Measurements from ENCODE around the gene WDR17. TPM values are rescaled to one million over a fixed set of nuclear protein-coding genes. Genes with fewer than 3 reads are reported as not detected.

The WDR17 gene
- total RNA-seq, 2 donors from 2014 or later: 0.89 to 1.1 TPM

GRCh38 chr4:176066757-176067156, 1.1 kb downstream of the WDR17 start:
- intact Hi-C loops (cut with DNase I, micrococcal nuclease): no loop called here
- ATAC-seq: no peak
- no peak for DNase-seq

GRCh38 chr4:176077561-176077960, 11.9 kb downstream of the WDR17 start:
- ATAC-seq (no peak), DNase-seq (no peak)
- intact Hi-C loops (cut with DNase I, micrococcal nuclease): no loop called here

GRCh38 chr4:176084769-176085168, 19.1 kb downstream of the WDR17 start:
- intact Hi-C loops (cut with DNase I, micrococcal nuclease): no loop called here
- no peak for ATAC-seq
- DNase-seq: no peak

GRCh38 chr4:176090115-176090514, 24.5 kb downstream of the WDR17 start:
- intact Hi-C loops (cut with DNase I, micrococcal nuclease): no loop called here
- DNase-seq (no peak), ATAC-seq (no peak)

GRCh38 chr4:176099314-176099713, 33.7 kb downstream of the WDR17 start:
- ATAC-seq (no peak), DNase-seq (no peak)
- intact Hi-C loops (cut with DNase I, micrococcal nuclease): no loop called here

DNA sequence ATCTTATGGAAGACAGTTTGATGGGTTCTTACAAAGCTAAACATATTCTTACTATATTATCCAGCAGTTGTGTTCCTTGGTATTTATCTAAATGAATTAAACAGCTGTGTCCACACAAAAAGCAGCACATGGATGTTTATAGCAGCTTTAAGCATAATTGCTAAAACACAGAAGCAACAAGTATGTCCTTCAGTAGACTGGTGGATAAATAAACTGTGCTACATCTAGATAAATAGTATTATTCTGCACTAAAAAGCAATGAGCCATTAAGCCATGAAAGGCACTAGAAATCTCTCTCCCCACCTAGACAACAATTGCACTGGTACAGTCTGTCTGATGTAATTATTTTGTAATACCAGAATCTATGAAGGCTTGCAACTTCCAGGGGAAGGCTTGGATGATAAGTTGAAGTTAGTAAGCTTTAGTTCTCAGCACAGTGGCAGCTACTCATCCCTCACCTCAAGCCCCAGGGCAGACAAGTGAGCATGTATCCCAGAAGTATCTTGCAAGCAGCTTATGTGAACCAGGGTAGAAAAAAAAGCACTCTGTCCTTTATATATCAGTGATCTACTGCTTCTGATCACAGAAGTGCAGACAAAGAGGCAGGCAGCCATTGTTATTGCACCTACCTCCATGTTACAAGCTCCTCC, 36.9 kb downstream of the WDR17 start:
- no peak for DNase-seq
- intact Hi-C loops (cut with DNase I, micrococcal nuclease): no loop called here
- no peak for ATAC-seq

DNA sequence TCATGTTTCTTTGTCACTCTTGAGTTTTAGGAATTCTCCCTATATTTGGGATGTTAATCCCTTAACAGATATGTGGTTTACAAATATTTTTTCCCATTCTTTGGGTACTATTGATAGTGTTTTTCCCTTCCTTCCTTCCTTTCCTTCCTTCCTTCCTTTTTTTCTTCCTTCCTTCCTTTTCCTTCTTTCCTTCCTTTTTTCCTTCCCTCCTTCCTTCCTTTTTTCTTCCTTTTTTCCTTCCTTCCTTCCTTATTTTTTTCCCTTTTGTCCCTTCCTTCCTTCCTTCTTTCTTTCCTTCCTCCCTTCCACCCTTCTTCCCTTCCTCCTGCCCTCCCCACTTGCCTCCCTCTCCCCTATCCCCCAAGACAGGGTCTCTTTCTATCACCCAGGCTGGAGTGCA, 42.1 kb downstream of the WDR17 start:
- ATAC-seq: no peak
- no peak for DNase-seq
- intact Hi-C loops (cut with DNase I, micrococcal nuclease): no loop called here

GRCh38 chr4:176123710-176124407, 58.2 kb downstream of the WDR17 start:
- DNase-seq (peak in 1 of 2 donors; percentile 33), ATAC-seq (no peak)
- intact Hi-C loops (cut with DNase I, micrococcal nuclease): no loop called here

- DNase-seq (no peak), ATAC-seq (no peak)
- intact Hi-C loops (cut with DNase I, micrococcal nuclease): no loop called here
Observed at GRCh38 chr4:176125063-176125462, 59.4 kb downstream of the WDR17 start.

DNA sequence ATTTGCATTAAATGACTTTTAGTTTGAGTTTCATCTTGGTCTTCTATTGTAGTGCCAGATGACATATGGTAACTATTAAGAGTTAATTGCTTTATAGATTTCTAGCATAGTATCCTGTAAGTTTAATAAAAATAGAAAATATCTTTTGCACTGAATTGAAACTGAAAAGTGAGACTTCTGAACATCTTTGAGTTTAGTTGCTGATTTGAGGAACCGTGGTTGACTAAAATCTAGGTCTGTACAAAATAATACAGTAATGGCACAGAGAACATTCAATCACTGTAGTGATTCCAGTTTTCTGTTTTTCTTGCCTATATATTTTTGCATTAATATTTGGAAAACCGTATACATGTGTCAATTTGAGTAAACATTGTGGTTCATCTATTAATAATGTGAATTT, 69.0 kb downstream of the WDR17 start:
- DNase-seq: no peak
- intact Hi-C loops (cut with DNase I, micrococcal nuclease): no loop called here
- no peak for ATAC-seq

DNA sequence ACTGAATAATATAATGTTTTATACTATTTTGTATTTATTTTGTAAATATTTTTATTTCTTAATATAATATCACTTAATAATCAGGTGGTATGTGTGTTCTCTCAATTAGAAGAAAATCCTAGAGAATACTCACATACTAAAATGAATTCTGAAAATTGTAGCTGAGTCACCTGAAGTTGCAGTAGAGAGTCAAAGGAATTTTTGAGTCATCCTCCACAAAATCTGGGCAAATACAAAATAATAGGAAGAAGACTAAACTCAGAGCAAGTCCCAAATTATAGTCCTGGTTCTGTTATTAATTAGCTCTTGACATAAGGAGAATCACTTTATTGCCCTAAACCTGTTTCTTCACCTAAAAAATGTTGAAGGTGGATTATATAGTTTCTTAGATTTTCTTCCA, 72.0 kb downstream of the WDR17 start:
- intact Hi-C loops (cut with DNase I, micrococcal nuclease): no loop called here
- ATAC-seq: no peak

DNA sequence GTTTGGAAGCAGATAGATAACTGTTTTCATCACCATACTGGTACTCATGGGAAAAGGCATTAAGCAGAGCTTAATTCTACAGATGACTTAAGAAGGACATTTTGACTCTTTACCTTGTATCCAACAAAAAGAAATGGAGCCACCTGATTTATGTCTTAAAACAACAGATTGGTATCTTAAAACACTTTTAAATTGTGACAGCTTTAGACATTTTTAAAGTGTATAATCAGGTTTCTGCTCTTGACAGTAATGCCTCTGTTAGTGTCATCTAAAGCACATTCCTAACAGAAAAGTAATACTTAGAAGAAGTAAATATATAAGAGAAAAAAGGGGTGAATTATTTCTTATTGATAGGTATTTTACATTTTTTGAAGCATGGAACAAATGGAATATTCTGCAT, 73.9 kb downstream of the WDR17 start:
- DNase-seq (no peak), ATAC-seq (no peak)
- intact Hi-C loops (cut with DNase I, micrococcal nuclease): no loop called here

More for the DNA sequence above, 72.0 kb downstream of the WDR17 start:
- DNase-seq: no peak

GRCh38 chr4:176142253-176142652, 76.6 kb downstream of the WDR17 start:
- DNase-seq (no peak), ATAC-seq (no peak)
- intact Hi-C loops (cut with DNase I, micrococcal nuclease): no loop called here

DNA sequence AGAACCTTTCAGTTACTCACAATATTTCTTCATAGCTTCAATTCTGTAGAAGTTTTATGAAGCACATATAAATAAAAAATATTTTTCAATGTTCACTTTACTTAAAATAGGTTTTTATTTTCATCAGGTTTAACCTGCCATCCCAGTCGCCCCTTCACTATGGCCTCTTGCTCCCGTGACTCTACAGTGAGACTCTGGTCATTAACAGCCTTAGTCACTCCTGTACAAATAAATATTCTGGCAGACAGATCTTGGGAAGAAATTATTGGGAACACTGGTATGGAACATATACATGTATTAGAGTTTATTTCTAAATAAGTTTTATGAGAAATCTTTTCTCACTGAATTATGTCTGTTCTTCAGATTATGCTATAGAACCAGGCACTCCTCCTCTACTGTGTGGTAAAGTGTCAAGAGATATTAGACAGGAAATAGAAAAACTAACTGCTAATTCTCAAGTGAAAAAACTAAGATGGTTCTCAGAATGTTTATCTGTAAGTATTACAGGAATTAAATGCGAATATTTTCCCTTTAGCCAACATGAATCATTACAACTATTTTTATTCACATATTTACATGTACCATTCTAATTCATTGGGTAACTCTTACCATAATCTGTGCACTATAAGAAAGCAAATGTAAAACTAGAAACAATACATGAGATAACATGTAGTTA, 84.2 kb downstream of the WDR17 start:
- ATAC-seq (no peak), DNase-seq (no peak)
- intact Hi-C loops (cut with DNase I, micrococcal nuclease): loop anchor here in 1 of 2 donors (10.0 kb wide), 1 partner anchor 185 kb away; no protein-coding TSS in a partner anchor

DNA sequence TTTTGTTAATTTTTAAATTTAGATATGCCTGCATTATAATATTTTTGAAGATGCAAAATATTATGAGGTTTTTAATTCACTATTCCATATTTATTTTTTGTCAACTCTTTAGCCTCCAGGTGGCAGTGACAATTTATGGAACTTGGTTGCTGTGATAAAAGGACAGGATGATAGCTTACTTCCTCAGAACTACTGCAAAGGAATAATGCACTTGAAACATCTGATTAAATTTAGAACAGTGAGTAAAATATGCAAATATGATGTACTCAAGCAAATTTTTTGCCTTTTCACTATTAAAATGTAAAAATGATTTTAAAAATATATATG, 84.7 kb downstream of the WDR17 start:
- ATAC-seq (peak; percentile 43), DNase-seq (no peak)
- intact Hi-C loops (cut with DNase I, micrococcal nuclease): loop anchor here in 1 of 2 donors (10.0 kb wide), 1 partner anchor 184 kb away; no protein-coding TSS in a partner anchor

DNA sequence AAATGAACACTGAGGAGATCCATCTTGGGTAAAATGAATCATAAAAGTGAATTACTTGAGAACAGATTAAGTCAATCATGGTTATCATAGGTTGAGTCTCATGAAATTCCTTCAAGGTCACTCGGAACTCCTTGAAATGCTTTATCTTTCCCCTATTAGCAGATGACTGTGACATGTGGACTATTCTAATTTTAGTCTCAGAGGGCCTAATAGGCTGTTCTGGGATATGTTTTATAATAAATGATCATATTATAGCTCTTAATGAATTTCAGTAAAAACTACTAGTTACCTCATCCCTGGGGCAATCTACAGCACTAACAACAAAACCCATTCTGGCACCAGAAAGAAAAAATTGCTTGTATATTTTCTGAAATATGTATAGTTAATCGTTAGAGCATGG, 85.1 kb downstream of the WDR17 start:
- no peak for ATAC-seq
- intact Hi-C loops (cut with DNase I, micrococcal nuclease): loop anchor here in 1 of 2 donors (10.0 kb wide), 1 partner anchor 184 kb away; no protein-coding TSS in a partner anchor
- DNase-seq: no peak

DNA sequence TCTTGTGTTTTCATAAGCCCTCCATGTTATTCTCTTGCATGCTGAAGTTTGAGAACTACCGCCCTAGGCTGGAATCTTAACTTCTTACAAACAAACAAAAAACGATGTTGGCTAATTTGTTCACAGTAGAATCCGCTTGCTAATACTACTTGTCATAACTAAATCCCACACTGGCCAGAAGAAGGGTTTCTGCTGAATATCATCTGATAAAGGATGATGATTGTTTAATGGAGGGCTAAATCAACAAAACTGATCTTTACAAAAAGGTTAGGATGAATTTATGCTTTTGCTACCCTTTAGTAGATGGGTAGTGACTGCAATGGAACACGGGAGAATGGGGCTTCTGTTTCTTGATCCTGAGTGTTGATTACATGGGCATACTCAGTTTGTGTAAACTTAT, 87.5 kb downstream of the WDR17 start:
- no peak for DNase-seq
- intact Hi-C loops (cut with DNase I, micrococcal nuclease): loop anchor here in 1 of 2 donors (10.0 kb wide), 1 partner anchor 182 kb away; no protein-coding TSS in a partner anchor
- no peak for ATAC-seq

DNA sequence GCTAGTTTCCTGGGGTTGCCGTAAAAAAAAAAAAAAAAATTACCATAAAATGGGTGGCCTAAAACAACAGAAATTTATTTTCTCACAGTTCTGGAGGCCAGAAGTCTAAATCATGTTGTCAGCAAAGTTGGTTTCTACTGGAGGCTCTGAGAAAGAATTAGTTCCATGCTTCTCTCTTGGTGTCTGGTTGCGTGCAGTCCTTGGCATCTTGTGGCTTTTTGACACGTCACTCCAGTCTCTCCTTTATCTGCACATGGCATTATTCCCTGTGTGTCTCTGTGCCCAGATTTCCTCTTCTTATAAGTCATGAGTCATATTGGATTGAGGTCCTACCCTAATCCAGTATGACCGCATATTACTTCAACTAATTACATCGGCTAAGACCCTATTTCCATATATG, 91.0 kb downstream of the WDR17 start:
- DNase-seq (no peak), ATAC-seq (no peak)
- intact Hi-C loops (cut with DNase I, micrococcal nuclease): loop anchor here in 1 of 2 donors (10.0 kb wide), 1 partner anchor 178 kb away; no protein-coding TSS in a partner anchor

- intact Hi-C loops (cut with DNase I, micrococcal nuclease): no loop called here
- no peak for DNase-seq
- ATAC-seq: no peak
Observed at GRCh38 chr4:176163041-176163440, 97.4 kb downstream of the WDR17 start.

- no peak for DNase-seq
- no peak for ATAC-seq
- intact Hi-C loops (cut with DNase I, micrococcal nuclease): no loop called here
Observed at GRCh38 chr4:176185051-176185450, 119.4 kb downstream of the WDR17 start.

Measured in left colon (tissue), 2 donors.